H1 (cell line): ENCODE data around the gene DFFB. TPM values are rescaled to one million over a fixed set of nuclear protein-coding genes. Genes with fewer than 3 reads are reported as not detected.

Source experiments
- CTCF ChIA-PET: fragments of 300-600 bp; sonication (Branson Sonifier 250); formaldehyde crosslinking; loops from one replicate; lab custom pipeline; 2021; ENCODE audit not compliant: partially characterized antibody; lab: Charles Lee
- POLR2A ChIA-PET: fragments of 300-600 bp; sonication (Branson Sonifier 250); formaldehyde crosslinking; loops from one replicate; lab custom pipeline; 2021; ENCODE audit warnings: inconsistent platforms; ENCODE audit not compliant: partially characterized antibody; lab: Charles Lee
- DNase-seq, 2 experiments: peaks; one replicate each; pipeline versions ENCODE4 v3.0.0 to v3.0.0-alpha.2; 2010 to 2022; ENCODE audit warnings: low spot score in 2 of 2, low read depth in 1 of 2, mixed read lengths in 1 of 2
- FAIRE-seq: peaks from 2 replicates; lab custom pipeline; 2011; peaks lifted over from hg19 to GRCh38; lab: Jason Lieb, UNC
- H2AFZ ChIP-seq: 2 replicates; pipeline ENCODE4 v1.8.1; 2012; ENCODE audit warnings: low read length, inconsistent platforms
- H2AK5ac ChIP-seq: 2 replicates; pipeline ENCODE4 v1.6.1; 2013; ENCODE audit warnings: low read depth, low read length
- H2BK120ac ChIP-seq: replicated peaks from 2 replicates; pipeline ENCODE3; 2013; ENCODE audit warnings: low read depth, low read length, inconsistent platforms
- H2BK12ac ChIP-seq: 2 replicates; pipeline ENCODE4 v1.6.1; 2013; ENCODE audit warnings: low read depth, low read length
- H2BK15ac ChIP-seq: 2 replicates; pipeline ENCODE4 v1.6.1; 2013; ENCODE audit warnings: low read length
- H2BK20ac ChIP-seq: 2 replicates; pipeline ENCODE4 v1.6.1; 2013; ENCODE audit warnings: low read length
- H2BK5ac ChIP-seq: 2 replicates; pipeline ENCODE4 v1.6.1; 2013; ENCODE audit warnings: low read depth, low read length
- H3K14ac ChIP-seq: 2 replicates; pipeline ENCODE4 v1.6.1; 2013; ENCODE audit warnings: inconsistent platforms; ENCODE audit not compliant: insufficient read length
- H3K18ac ChIP-seq: 2 replicates; pipeline ENCODE4 v1.6.1; 2013; ENCODE audit warnings: low read length; ENCODE audit errors: extremely low read depth
- H3K23ac ChIP-seq: 2 replicates; pipeline ENCODE4 v1.6.1; 2013; ENCODE audit warnings: inconsistent platforms; ENCODE audit not compliant: insufficient read length
- H3K23me2 ChIP-seq: 2 replicates; pipeline ENCODE4 v1.6.1; 2013; ENCODE audit warnings: low read depth, low read length
- H3K27ac ChIP-seq: 2 replicates; pipeline ENCODE4 v1.6.1; 2011; ENCODE audit warnings: low read depth, low read length, inconsistent platforms
- H3K27me3 ChIP-seq, 4 experiments: replicated peaks in 1 of 4; 1 replicate in 1 of 4; 2 replicates in 3 of 4; pipeline versions ENCODE4 v1.6.1 to v1.8.1; 2011 to 2013; ENCODE audit warnings: low read length in 3 of 4, mild to moderate bottlenecking in 3 of 4, inconsistent platforms in 2 of 4, mixed read lengths in 2 of 4, moderate library complexity in 1 of 4; ENCODE audit not compliant: control insufficient read depth in 3 of 4, insufficient read depth in 3 of 4; ENCODE audit errors: extremely low read depth in 1 of 4
- H3K36me3 ChIP-seq, 4 experiments: 2 replicates each; pipeline versions ENCODE4 v1.6.1 to v1.8.1; 2011 to 2013; ENCODE audit warnings: mild to moderate bottlenecking in 4 of 4, low read length in 3 of 4, moderate library complexity in 2 of 4, control low read depth in 1 of 4, inconsistent platforms in 1 of 4; ENCODE audit not compliant: insufficient read depth in 4 of 4, control insufficient read depth in 2 of 4
- H3K4ac ChIP-seq: replicated peaks from 2 replicates; pipeline ENCODE3; 2013; ENCODE audit warnings: low read length, low read depth, mixed read lengths, inconsistent platforms; ENCODE audit not compliant: insufficient read length
- H3K4me1 ChIP-seq, 4 experiments: replicated peaks in 1 of 4; 1 replicate in 1 of 4; 2 replicates in 3 of 4; pipeline versions ENCODE4 v1.6.1 to v1.8.1; 2011 to 2013; ENCODE audit warnings: low read length in 3 of 4, inconsistent platforms in 2 of 4, mixed read lengths in 1 of 4; ENCODE audit not compliant: insufficient read depth in 4 of 4, control insufficient read depth in 3 of 4
- H3K4me2 ChIP-seq, 2 experiments: 2 replicates each; pipeline versions ENCODE4 v1.6.1 to v1.8.1; 2011 to 2013; ENCODE audit warnings: low read depth in 2 of 2, low read length in 2 of 2, control low read depth in 1 of 2, inconsistent platforms in 1 of 2, mild to moderate bottlenecking in 1 of 2; ENCODE audit not compliant: insufficient read depth in 1 of 2
- H3K4me3 ChIP-seq, 4 experiments: fragments of 200-600, 300-600 bp in 1 of 4; sonication (generic), shearing (Covaris generic), sonication (Bioruptor Twin) in 1 of 4; 2 replicates each; pipeline versions ENCODE4 v1.5.1 to v1.8.1; 2011 to 2016; ENCODE audit warnings: low read length in 4 of 4, low read depth in 3 of 4, control low read depth in 2 of 4, inconsistent platforms in 2 of 4, mild to moderate bottlenecking in 2 of 4, mixed read lengths in 1 of 4, moderate library complexity in 1 of 4; ENCODE audit not compliant: insufficient read depth in 2 of 4; ENCODE audit errors: extremely low read depth in 1 of 4
- H3K56ac ChIP-seq: replicated peaks from 2 replicates; pipeline ENCODE3; 2013; ENCODE audit warnings: low read depth, mild to moderate bottlenecking, mixed read lengths, low read length, inconsistent platforms; ENCODE audit not compliant: insufficient read length
- H3K79me1 ChIP-seq: 2 replicates; pipeline ENCODE4 v1.6.1; 2013; ENCODE audit warnings: low read depth, low read length, control low read depth
- H3K79me2 ChIP-seq, 2 experiments: 2 replicates each; pipeline versions ENCODE4 v1.6.1 to v1.8.1; 2012 to 2013; ENCODE audit warnings: low read length in 2 of 2, mild to moderate bottlenecking in 2 of 2, inconsistent platforms in 1 of 2; ENCODE audit not compliant: insufficient read depth in 2 of 2, control insufficient read depth in 1 of 2
- H3K9ac ChIP-seq, 4 experiments: replicated peaks in 1 of 4; 1 replicate in 1 of 4; 2 replicates in 3 of 4; pipeline versions ENCODE4 v1.6.1 to v1.8.1; 2011 to 2013; ENCODE audit warnings: low read depth in 3 of 4, low read length in 3 of 4, control low read depth in 2 of 4, mild to moderate bottlenecking in 2 of 4, moderate library complexity in 2 of 4, inconsistent platforms in 1 of 4; ENCODE audit errors: extremely low read depth in 1 of 4
- H3K9me3 ChIP-seq, 2 experiments: 2 replicates each; pipeline versions ENCODE4 v1.6.1 to v1.8.1; 2012 to 2013; ENCODE audit warnings: mild to moderate bottlenecking in 2 of 2, moderate library complexity in 2 of 2, control low read depth in 1 of 2, inconsistent platforms in 1 of 2, low read depth in 1 of 2, low read length in 1 of 2, mixed read lengths in 1 of 2; ENCODE audit not compliant: insufficient read depth in 2 of 2
- H4K20me1 ChIP-seq, 2 experiments: replicated peaks in 1 of 2; 2 replicates each; pipeline versions ENCODE3 to v1.8.1; 2011 to 2013; ENCODE audit warnings: inconsistent platforms in 2 of 2, low read length in 2 of 2, mild to moderate bottlenecking in 1 of 2; ENCODE audit not compliant: insufficient read depth in 2 of 2, control insufficient read depth in 1 of 2
- H4K5ac ChIP-seq: 2 replicates; pipeline ENCODE4 v1.6.1; 2013; ENCODE audit warnings: low read length, low read depth, mixed read lengths, inconsistent platforms; ENCODE audit not compliant: insufficient read length
- H4K8ac ChIP-seq: 2 replicates; pipeline ENCODE4 v1.8.0; 2013; ENCODE audit warnings: mild to moderate bottlenecking, moderate library complexity, low read length, inconsistent platforms; ENCODE audit not compliant: insufficient read depth; ENCODE audit errors: extremely low read depth
- H4K91ac ChIP-seq: replicated peaks from 2 replicates; pipeline ENCODE3; 2013; ENCODE audit warnings: low read length, mixed read lengths, inconsistent platforms; ENCODE audit not compliant: insufficient read length
- BACH1 ChIP-seq: IDR thresholded peaks from 2 replicates; pipeline ENCODE4 v1.6.1; 2012; ENCODE audit warnings: low read length, improper control_type of control experiment
- CHD2 ChIP-seq: IDR thresholded peaks from 2 replicates; pipeline ENCODE4 v1.6.1; 2012; ENCODE audit warnings: low read length, improper control_type of control experiment
- CREB1 ChIP-seq: IDR thresholded peaks from 2 replicates; pipeline ENCODE4 v1.6.1; 2012; ENCODE audit warnings: inconsistent platforms
- EGR1 ChIP-seq: IDR thresholded peaks from 2 replicates; pipeline ENCODE4 v1.6.1; 2011; ENCODE audit warnings: low read depth, low read length, borderline replicate concordance
- EZH2 ChIP-seq: fragments of 200-600 bp; sonication (generic); IDR thresholded peaks from 2 replicates; pipeline ENCODE4 v1.7.1; 2012; ENCODE audit warnings: low read depth, mild to moderate bottlenecking, moderate library complexity, low read length, inconsistent platforms; ENCODE audit not compliant: severe bottlenecking
- POU5F1 ChIP-seq: IDR thresholded peaks from 2 replicates; pipeline ENCODE4 v1.6.1; 2011; ENCODE audit warnings: low read depth, mild to moderate bottlenecking, low read length, moderate library complexity
- SIRT6 ChIP-seq: IDR thresholded peaks from one replicate; pipeline ENCODE4 v1.7.1; 2012; ENCODE audit warnings: low read length, inconsistent platforms
- SP2 ChIP-seq: IDR thresholded peaks from 2 replicates; pipeline ENCODE4 v1.6.1; 2012; ENCODE audit warnings: mild to moderate bottlenecking, low read length, inconsistent platforms
- SRF ChIP-seq: IDR thresholded peaks from 2 replicates; pipeline ENCODE4 v1.6.1; 2011; ENCODE audit warnings: mild to moderate bottlenecking, low read depth, low read length, moderate library complexity
- YY1 ChIP-seq: IDR thresholded peaks from 2 replicates; pipeline ENCODE4 v1.6.1; 2011; ENCODE audit warnings: low read depth, mild to moderate bottlenecking, low read length
- WGBS, 2 experiments: shearing (Covaris generic) in 1 of 2; methylation state at CpG; one replicate each; pipeline versions ENCODE4 v1.1.6 to v1.1.7; 2013 to 2015; ENCODE audit warnings: low lambda C conversion rate in 2 of 2, mixed read lengths in 2 of 2, inconsistent platforms in 1 of 2, low coverage in 1 of 2, missing lambda C conversion rate in 1 of 2; ENCODE audit not compliant: insufficient replicate concordance in 2 of 2, insufficient coverage in 1 of 2, insufficient read length in 1 of 2; ENCODE audit errors: extremely low coverage in 1 of 2, missing lambda C conversion rate in 1 of 2; 5-methylcytosine and 5-hydroxymethylcytosine counted together
- polyA plus RNA-seq, 7 experiments: library from polyadenylated mRNA; depleted of rRNA in 3 of 7; stranded (reverse) in 5 of 7; unstranded in 2 of 7; fragments of >200 nt in 5 of 7; fragments of 200-250 nt in 2 of 7; gene quantifications; 1 replicate in 5 of 7; 2 replicates in 1 of 7; 4 replicates in 1 of 7; pipeline versions ENCODE4 v1.2.1 to v1.2.3, GENCODE V29; 2011 to 2013; ENCODE audit warnings: missing spikeins in 2 of 7, mixed read lengths in 2 of 7
- total RNA-seq: library from RNA; stranded (reverse); fragmentation: NEBNext Ultra II Directional; extraction: Animal tissue kit (Norgen Biotek cat#: 25700); gene quantifications from 2 replicates; pipeline ENCODE4 v1.2.1, GENCODE V29; 2021
- TF ChIP-seq, protein P1 (sequence below): IDR thresholded peaks from 2 replicates; pipeline ENCODE4 v1.6.1; 2012; ENCODE audit warnings: low read length, inconsistent platforms

Gene DFFB
- total and polyA plus RNA-seq, 2 of the 8 experiments (the other 6 are each of a cell fraction or from before 2014, with no cell fraction given): 8.6 to 11.9 TPM

DNA sequence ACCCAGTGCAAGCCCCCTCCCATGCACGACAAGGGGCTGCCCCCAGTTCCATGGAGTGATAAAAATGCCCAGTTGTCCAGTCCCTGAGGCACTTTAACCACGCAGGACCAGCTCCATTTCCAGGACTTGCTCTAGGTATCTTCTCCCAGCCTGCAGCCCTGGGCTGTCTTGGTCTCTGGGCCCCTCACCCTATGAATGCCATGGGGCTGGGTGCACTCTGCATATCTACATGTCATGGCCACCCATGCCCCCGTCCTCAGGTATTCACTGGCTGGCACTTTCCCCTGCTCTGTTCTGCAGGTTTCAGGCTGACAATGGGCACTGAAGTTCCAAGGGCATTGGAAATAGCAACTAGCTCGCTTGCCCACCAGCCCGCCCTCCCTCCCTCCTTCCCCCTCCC is 62.4 kb downstream of the DFFB start:
- Histone ChIP-seq H2BK12ac (no peak overlapping the region), H3K27me3 (no peaks in the 10 kb centered on the region), H3K4me3 (no peak overlapping the region), H4K8ac (no peak overlapping the region), H2AFZ (no peak overlapping the region), H3K18ac (no peak overlapping the region), H3K23me2 (no peaks in the 10 kb centered on the region), H3K14ac (no peak overlapping the region), H3K23ac (no peak overlapping the region), H4K20me1 (no peaks in the 10 kb centered on the region), H2BK120ac (no peak overlapping the region), H3K27ac (no peak overlapping the region), H3K79me1 (no peaks in the 10 kb centered on the region), H3K4me1 (peaks cover 0 to 3% (median 0%) of the 10 kb centered on the region in 4 experiments; a peak in 2 of 7 replicates), H3K4ac (no peak overlapping the region), H4K91ac (no peak overlapping the region), H3K36me3 (no peaks in the 10 kb centered on the region), H3K79me2 (no peaks in the 10 kb centered on the region), H2AK5ac (no peak overlapping the region), H2BK20ac (no peak overlapping the region), H3K4me2 (no peak overlapping the region), H3K56ac (no peak overlapping the region), H2BK15ac (no peak overlapping the region), H4K5ac (no peak overlapping the region), H3K9ac (no peak overlapping the region), H3K9me3 (peaks cover 4% of the 10 kb centered on the region in 2 experiments; a peak in 2 of 4 replicates), H2BK5ac (no peak overlapping the region)
- TF ChIP-seq SP2 (no peak), BACH1 (no peak), CHD2 (no peak), YY1 (no peak), CREB1 (no peak), EGR1 (no peak), POU5F1 (no peak), EZH2 (no peak), SRF (no peak), SIRT6 (no peak)
- TF ChIP-seq, protein P1, sequence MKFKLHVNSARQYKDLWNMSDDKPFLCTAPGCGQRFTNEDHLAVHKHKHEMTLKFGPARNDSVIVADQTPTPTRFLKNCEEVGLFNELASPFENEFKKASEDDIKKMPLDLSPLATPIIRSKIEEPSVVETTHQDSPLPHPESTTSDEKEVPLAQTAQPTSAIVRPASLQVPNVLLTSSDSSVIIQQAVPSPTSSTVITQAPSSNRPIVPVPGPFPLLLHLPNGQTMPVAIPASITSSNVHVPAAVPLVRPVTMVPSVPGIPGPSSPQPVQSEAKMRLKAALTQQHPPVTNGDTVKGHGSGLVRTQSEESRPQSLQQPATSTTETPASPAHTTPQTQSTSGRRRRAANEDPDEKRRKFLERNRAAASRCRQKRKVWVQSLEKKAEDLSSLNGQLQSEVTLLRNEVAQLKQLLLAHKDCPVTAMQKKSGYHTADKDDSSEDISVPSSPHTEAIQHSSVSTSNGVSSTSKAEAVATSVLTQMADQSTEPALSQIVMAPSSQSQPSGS: no peak
- DNase-seq: no peak
- WGBS, 2 experiments: 81% methylated on average over 3 of the region's 5 CpGs; no CpG with 5 or more reads in 1 of the 2 experiments
- no peak for FAIRE-seq
- POLR2A ChIA-PET: no interaction called here
- CTCF ChIA-PET: no interaction called here
